DND-41 (cell line): ENCODE measurements around the gene BCL7C.
A peak's percentile ranks its signal among the peaks of the same experiment; 100 is the strongest.

Experiments
- ATAC-seq: fragments of 200-7000 bp; cut with Tn5 transposase; 3 replicates; pipeline ENCODE4 v1.9.1; 2021; ENCODE audit warnings: low read depth; ENCODE audit not compliant: insufficient read depth
- DNase-seq: peaks from one replicate; pipeline ENCODE4 v3.0.0-alpha.2; 2020
- H2AFZ ChIP-seq: 2 replicates; pipeline ENCODE4 v1.6.0; 2012; ENCODE audit warnings: low read depth, low read length
- H3K27ac ChIP-seq: 2 replicates; pipeline ENCODE4 v1.5.1; 2012; ENCODE audit warnings: low read length, inconsistent platforms
- H3K27me3 ChIP-seq: fragments of 200-600 bp; sonication (generic); 2 replicates; pipeline ENCODE4 v1.6.0; 2012; ENCODE audit warnings: low read length, mild to moderate bottlenecking, inconsistent platforms; ENCODE audit not compliant: insufficient read depth, poor library complexity
- H3K36me3 ChIP-seq: 2 replicates; pipeline ENCODE4 v1.5.1; 2012; ENCODE audit warnings: low read length, inconsistent platforms; ENCODE audit not compliant: insufficient read depth
- H3K4me1 ChIP-seq: 2 replicates; pipeline ENCODE4 v1.5.1; 2012; ENCODE audit warnings: mild to moderate bottlenecking, low read length; ENCODE audit not compliant: insufficient read depth
- H3K4me2 ChIP-seq: 2 replicates; pipeline ENCODE4 v1.6.0; 2012; ENCODE audit warnings: mild to moderate bottlenecking, moderate library complexity, low read length, inconsistent platforms; ENCODE audit not compliant: insufficient read depth
- H3K4me3 ChIP-seq, 2 experiments: fragments of 200-600 bp in 1 of 2; shearing (Covaris generic) in 1 of 2; 2 replicates each; pipeline ENCODE4 v1.5.1; 2012 to 2016; ENCODE audit warnings: inconsistent platforms in 2 of 2, low read length in 2 of 2, mild to moderate bottlenecking in 2 of 2, low read depth in 1 of 2, moderate library complexity in 1 of 2
- H3K79me2 ChIP-seq: 2 replicates; pipeline ENCODE4 v1.6.0; 2012; ENCODE audit warnings: low read length, inconsistent platforms; ENCODE audit not compliant: insufficient read depth
- H3K9ac ChIP-seq: 2 replicates; pipeline ENCODE4 v1.6.0; 2012; ENCODE audit warnings: low read depth, mild to moderate bottlenecking, inconsistent platforms, low read length, moderate library complexity
- H3K9me3 ChIP-seq: 2 replicates; pipeline ENCODE4 v1.5.1; 2012; ENCODE audit warnings: low read length, moderate library complexity, mild to moderate bottlenecking, inconsistent platforms; ENCODE audit not compliant: insufficient read depth, severe bottlenecking
- H4K20me1 ChIP-seq: 2 replicates; pipeline ENCODE4 v1.6.0; 2012; ENCODE audit warnings: low read length; ENCODE audit not compliant: insufficient read depth
- CTCF ChIP-seq: IDR thresholded peaks from 2 replicates; pipeline ENCODE4 v1.5.1; 2012; ENCODE audit warnings: borderline replicate concordance, low read length, moderate library complexity, mild to moderate bottlenecking; ENCODE audit not compliant: poor library complexity, severe bottlenecking; ENCODE audit errors: extremely low read depth
- EZH2 ChIP-seq: IDR thresholded peaks from 3 replicates; pipeline ENCODE4 v1.6.1; 2012; ENCODE audit warnings: borderline replicate concordance, low read depth, mild to moderate bottlenecking, moderate library complexity, low read length, inconsistent platforms; ENCODE audit not compliant: severe bottlenecking

BCL7C gene

DNA sequence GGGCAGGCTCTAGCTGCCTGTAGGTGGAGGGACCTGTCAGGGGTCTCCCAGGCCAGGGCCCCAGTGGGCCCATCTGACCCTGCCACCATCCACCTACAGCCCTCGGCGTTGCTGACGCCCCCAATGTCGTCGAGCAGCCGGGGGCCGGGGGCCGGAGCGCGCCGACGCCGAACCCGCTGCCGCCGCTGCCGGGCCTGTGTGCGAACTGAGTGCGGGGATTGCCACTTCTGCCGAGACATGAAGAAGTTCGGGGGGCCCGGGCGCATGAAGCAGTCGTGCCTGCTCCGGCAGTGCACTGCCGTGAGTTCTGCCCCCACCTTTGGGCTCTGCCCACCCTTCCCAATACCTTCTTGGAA, 31.7 kb upstream of the BCL7C start:
- Histone ChIP-seq H3K79me2 (peaks cover 31% of the 10 kb centered on the region), H3K27me3 (no peaks in the 10 kb centered on the region), H3K4me2 (peak overlapping the region; percentile 86), H3K36me3 (peaks cover 50% of the 10 kb centered on the region), H4K20me1 (peaks cover 18% of the 10 kb centered on the region), H3K4me1 (peaks cover 49% of the 10 kb centered on the region), H3K9me3 (no peaks in the 10 kb centered on the region), H3K4me3 (peak overlapping the region in 1 of 2 experiments; percentile 72; a peak in 1 of 4 replicates), H3K9ac (peak overlapping the region; percentile 73; the same call in 1 of the 2 replicates), H2AFZ (no peak overlapping the region), H3K27ac (no peak overlapping the region)
- TF ChIP-seq CTCF (no peak), EZH2 (no peak)
- DNase-seq (no peak), ATAC-seq (no peak)

- Histone ChIP-seq H3K9ac (peak overlapping the region; percentile 73), H3K9me3 (no peaks in the 10 kb centered on the region), H3K27me3 (no peaks in the 10 kb centered on the region), H3K4me1 (peaks cover 49% of the 10 kb centered on the region), H3K4me2 (peak overlapping the region; percentile 86), H4K20me1 (peaks cover 18% of the 10 kb centered on the region), H3K4me3 (peak overlapping the region; percentile 46 to 72; a peak in 3 of 4 replicates), H3K79me2 (peaks cover 31% of the 10 kb centered on the region), H3K27ac (peak overlapping the region; percentile 66; the same call in 1 of the 2 replicates), H3K36me3 (peaks cover 48% of the 10 kb centered on the region), H2AFZ (no peak overlapping the region)
- DNase-seq, result no peak
- TF ChIP-seq CTCF (no peak), EZH2 (no peak)
- ATAC-seq, result no peak
Measured at GRCh38 chr16:30924913-30925631, 31.2 kb upstream of the BCL7C start.

DNA sequence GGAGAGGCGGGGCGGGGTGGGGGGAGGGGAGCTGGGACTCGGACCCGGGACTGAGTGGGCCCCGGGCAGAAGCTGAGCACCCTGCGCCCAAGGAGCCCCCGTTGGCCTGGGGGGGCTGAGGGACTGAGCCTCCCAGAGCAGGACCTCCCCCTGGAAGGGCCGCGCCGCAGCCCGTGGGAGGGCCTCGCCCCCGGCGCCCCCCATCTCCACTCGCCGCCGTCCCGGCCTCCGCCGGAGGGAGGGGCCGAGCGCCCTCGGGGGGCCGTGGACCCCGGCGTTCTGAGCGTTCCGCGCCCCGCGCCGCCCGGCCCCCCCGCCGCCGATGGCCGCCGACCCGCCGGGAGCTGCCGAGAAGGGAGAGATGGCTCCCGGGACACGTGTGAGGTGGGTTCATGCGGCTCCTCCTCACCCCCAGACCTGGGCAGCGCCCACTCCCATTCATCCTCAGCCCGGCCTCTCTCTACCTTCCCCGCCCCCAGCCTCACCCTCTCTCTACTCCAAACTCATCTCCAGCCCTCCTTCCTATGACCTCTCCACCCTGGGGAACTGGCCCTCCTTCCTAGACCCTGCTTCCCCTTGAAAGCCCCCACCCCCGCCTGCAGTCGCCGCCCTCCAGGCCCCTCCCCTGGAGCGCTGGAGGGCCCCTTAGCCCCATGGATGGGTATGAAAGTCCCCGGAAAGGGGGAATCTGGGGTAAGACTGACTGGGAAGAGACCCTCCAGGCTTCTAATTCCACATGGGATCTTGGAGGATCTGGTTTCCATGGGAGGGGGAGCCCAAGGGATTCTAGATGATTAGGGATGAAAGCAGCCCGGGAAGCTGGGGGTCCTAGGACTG, 30.4 kb upstream of the BCL7C start:
- peak overlapping the region; percentile 86 for H3K4me2 ChIP-seq
- H4K20me1 ChIP-seq, result peaks cover 18% of the 10 kb centered on the region
- H3K4me3 ChIP-seq, result peak overlapping the region; percentile 46 to 72; a peak in 3 of 4 replicates
- no peak overlapping the region; the same call in 1 of the 2 replicates for H2AFZ ChIP-seq
- no peaks in the 10 kb centered on the region for H3K9me3 ChIP-seq
- H3K79me2 ChIP-seq, result peaks cover 31% of the 10 kb centered on the region
- H3K4me1 ChIP-seq, result peaks cover 49% of the 10 kb centered on the region
- peak overlapping the region; percentile 66 for H3K27ac ChIP-seq
- no peak for TF ChIP-seq EZH2
- TF ChIP-seq CTCF, result no peak
- ATAC-seq, result no peak
- H3K9ac ChIP-seq, result peak overlapping the region; percentile 73
- H3K36me3 ChIP-seq, result peaks cover 40% of the 10 kb centered on the region
- peak; percentile 41 for DNase-seq
- H3K27me3 ChIP-seq, result no peaks in the 10 kb centered on the region
